Epidermal melanocyte (primary cell): ENCODE data around the gene SRPK1.

Experiments
- DNase-seq: peaks from one replicate; pipeline ENCODE4 v3.0.0; 2011; ENCODE audit warnings: low spot score; ENCODE audit not compliant: insufficient read length

The SRPK1 gene

GRCh38 chr6:35900448-35900847, 20.4 kb downstream of the SRPK1 start:
- DNase-seq, result no peak

GRCh38 chr6:35898003-35898402, 22.9 kb downstream of the SRPK1 start:
- DNase-seq, result no peak

GRCh38 chr6:35897486-35897885, 23.4 kb downstream of the SRPK1 start:
- DNase-seq, result no peak

- no peak for DNase-seq
Observed at GRCh38 chr6:35897036-35897435, 23.9 kb downstream of the SRPK1 start.

GRCh38 chr6:35896228-35896627, 24.7 kb downstream of the SRPK1 start:
- DNase-seq, result no peak

- no peak for DNase-seq
Observed at GRCh38 chr6:35895560-35895959, 25.3 kb downstream of the SRPK1 start.

GRCh38 chr6:35894776-35895175, 26.1 kb downstream of the SRPK1 start:
- DNase-seq, result no peak

GRCh38 chr6:35893246-35893645, 27.7 kb downstream of the SRPK1 start:
- no peak for DNase-seq

- no peak for DNase-seq
Observed at GRCh38 chr6:35892482-35892881, 28.4 kb downstream of the SRPK1 start.

GRCh38 chr6:35879151-35879550, 41.7 kb downstream of the SRPK1 start:
- no peak for DNase-seq

- no peak for DNase-seq
Observed at GRCh38 chr6:35876902-35877301, 44.0 kb downstream of the SRPK1 start.

GRCh38 chr6:35874730-35875129, 46.2 kb downstream of the SRPK1 start:
- no peak for DNase-seq

GRCh38 chr6:35859367-35859766, 61.5 kb downstream of the SRPK1 start:
- no peak for DNase-seq

- DNase-seq, result no peak
Observed at GRCh38 chr6:35857853-35858252, 63.0 kb downstream of the SRPK1 start.

GRCh38 chr6:35856250-35856649, 64.6 kb downstream of the SRPK1 start:
- DNase-seq, result no peak

GRCh38 chr6:35852994-35853393, 67.9 kb downstream of the SRPK1 start:
- no peak for DNase-seq

GRCh38 chr6:35850208-35850607, 70.7 kb downstream of the SRPK1 start:
- no peak for DNase-seq

GRCh38 chr6:35844290-35844689, 76.6 kb downstream of the SRPK1 start:
- DNase-seq, result no peak

- no peak for DNase-seq
Observed at GRCh38 chr6:35842381-35842780, 78.5 kb downstream of the SRPK1 start.

GRCh38 chr6:35839019-35839418, 81.9 kb downstream of the SRPK1 start:
- DNase-seq, result no peak

- no peak for DNase-seq
Observed at GRCh38 chr6:35833536-35833935, 87.4 kb downstream of the SRPK1 start.

- no peak for DNase-seq
Observed at GRCh38 chr6:35831257-35832007, 89.5 kb downstream of the SRPK1 start.

- no peak for DNase-seq
Observed at GRCh38 chr6:35829306-35829705, 91.6 kb downstream of the SRPK1 start.
